ENCODE results near the gene MYBPC1. TPM values are rescaled to one million over a fixed set of nuclear protein-coding genes. Genes with fewer than 3 reads are reported as not detected.
A peak's percentile ranks its signal among the peaks of the same experiment; 100 is the strongest.

MYBPC1 gene
- total RNA-seq, 2 donors from 2014 or later = 171 to 302 TPM

- H3K4me1 ChIP-seq (replicated peaks) = no peaks in the 10 kb centered on the region
- H3K4me3 ChIP-seq = no peak overlapping the region
- TF ChIP-seq CTCF (IDR thresholded peaks at IDR 0.05) (no peak), POLR2AphosphoS5 (IDR thresholded peaks at IDR 0.05) (no peak), POLR2A (IDR thresholded peaks at IDR 0.05) (no peak)
- no peaks in the 10 kb centered on the region for H3K9me3 ChIP-seq
- 66% methylated on average over 1 of the region's 1 CpG for WGBS
- intact Hi-C loops (cut with DNase I) = loop anchor here (10.0 kb wide), 2 partner anchors 158 to 272 kb away; partner anchors contain the start of genes ARL1 and GNPTAB
- no peaks in the 10 kb centered on the region for H3K36me3 ChIP-seq
- DNase-seq (ENCODE audit: low spot score) = no peak
- no peaks in the 10 kb centered on the region for H3K27me3 ChIP-seq (replicated peaks; ENCODE audit: insufficient read depth)
- H3K27ac ChIP-seq = no peak overlapping the region
Measured at GRCh38 chr12:101563212-101563611, 31.6 kb upstream of the MYBPC1 start.

GRCh38 chr12:101564912-101565311, 29.9 kb upstream of the MYBPC1 start:
- no peaks in the 10 kb centered on the region for H3K4me1 ChIP-seq (replicated peaks)
- DNase-seq (ENCODE audit: low spot score) = no peak
- H3K9me3 ChIP-seq = no peaks in the 10 kb centered on the region
- intact Hi-C loops (cut with DNase I) = loop anchor here (5.0 to 10.0 kb wide), 3 partner anchors 160 to 270 kb away; partner anchors contain the start of genes ARL1 and GNPTAB
- H3K27ac ChIP-seq = no peak overlapping the region
- H3K36me3 ChIP-seq = no peaks in the 10 kb centered on the region
- TF ChIP-seq POLR2A (IDR thresholded peaks at IDR 0.05) (no peak), POLR2AphosphoS5 (IDR thresholded peaks at IDR 0.05) (no peak), CTCF (IDR thresholded peaks at IDR 0.05) (no peak)
- 47% methylated on average over 2 of the region's 2 CpGs for WGBS
- H3K27me3 ChIP-seq (replicated peaks; ENCODE audit: insufficient read depth) = no peaks in the 10 kb centered on the region
- no peak overlapping the region for H3K4me3 ChIP-seq

- Histone ChIP-seq H3K4me3 (no peak overlapping the region), H3K27me3 (replicated peaks; ENCODE audit: insufficient read depth) (no peaks in the 10 kb centered on the region), H3K9me3 (no peaks in the 10 kb centered on the region), H3K4me1 (replicated peaks) (no peaks in the 10 kb centered on the region), H3K27ac (no peak overlapping the region), H3K36me3 (no peaks in the 10 kb centered on the region)
- TF ChIP-seq CTCF (IDR thresholded peaks at IDR 0.05) (no peak), POLR2AphosphoS5 (IDR thresholded peaks at IDR 0.05) (no peak), POLR2A (IDR thresholded peaks at IDR 0.05) (no peak)
- intact Hi-C loops (cut with DNase I) = loop anchor here (5.0 to 10.0 kb wide), 3 partner anchors 162 to 268 kb away; partner anchors contain the start of genes ARL1 and GNPTAB
- WGBS = 58% methylated on average over 4 of the region's 4 CpGs
- DNase-seq (ENCODE audit: low spot score) = no peak
Measured at GRCh38 chr12:101566318-101566717, 28.5 kb upstream of the MYBPC1 start.

DNA sequence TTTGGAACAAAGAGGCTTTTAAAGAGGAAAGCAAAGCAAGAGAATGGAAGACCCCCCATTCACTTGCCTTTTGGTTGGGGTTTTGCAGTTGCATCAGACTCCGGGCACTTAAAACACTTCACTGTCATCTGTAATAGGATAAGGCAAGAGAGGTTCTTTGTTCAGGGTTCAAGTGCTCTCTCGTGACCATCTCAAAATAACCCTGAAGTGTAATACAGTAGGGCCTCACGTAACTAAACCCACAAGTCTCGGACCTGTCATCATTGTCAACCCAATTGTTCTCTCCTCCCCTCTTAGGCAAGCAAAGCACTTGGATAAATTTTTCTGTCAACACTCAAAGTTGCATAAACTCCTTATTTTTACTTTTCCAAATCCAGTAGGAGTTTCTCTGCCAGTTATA, 26.9 kb upstream of the MYBPC1 start:
- TF ChIP-seq POLR2A (IDR thresholded peaks at IDR 0.05) (no peak), CTCF (IDR thresholded peaks at IDR 0.05) (no peak), POLR2AphosphoS5 (IDR thresholded peaks at IDR 0.05) (no peak)
- no peak overlapping the region for H3K27ac ChIP-seq
- no peaks in the 10 kb centered on the region for H3K4me1 ChIP-seq (replicated peaks)
- WGBS = 72% methylated on average over 4 of the region's 4 CpGs
- intact Hi-C loops (cut with DNase I) = loop anchor here (5.0 to 10.0 kb wide), 3 partner anchors 163 to 267 kb away; partner anchors contain the start of genes ARL1 and GNPTAB
- no peaks in the 10 kb centered on the region for H3K36me3 ChIP-seq
- no peak overlapping the region for H3K4me3 ChIP-seq
- no peak for DNase-seq (ENCODE audit: low spot score)
- no peaks in the 10 kb centered on the region for H3K27me3 ChIP-seq (replicated peaks; ENCODE audit: insufficient read depth)
- no peaks in the 10 kb centered on the region for H3K9me3 ChIP-seq

- H3K4me1 ChIP-seq (replicated peaks) = no peaks in the 10 kb centered on the region
- H3K36me3 ChIP-seq = no peaks in the 10 kb centered on the region
- no peaks in the 10 kb centered on the region for H3K27me3 ChIP-seq (replicated peaks; ENCODE audit: insufficient read depth)
- TF ChIP-seq POLR2AphosphoS5 (IDR thresholded peaks at IDR 0.05) (peak; percentile 68), POLR2A (IDR thresholded peaks at IDR 0.05) (no peak), CTCF (IDR thresholded peaks at IDR 0.05) (peak in 3 of 4 experiments; percentile 38 to 62 (median 61))
- no peaks in the 10 kb centered on the region for H3K9me3 ChIP-seq
- H3K4me3 ChIP-seq = no peak overlapping the region
- DNase-seq (ENCODE audit: low spot score) = peak; percentile 17
- no peak overlapping the region for H3K27ac ChIP-seq
- 6% methylated on average over 2 of the region's 2 CpGs for WGBS
- intact Hi-C loops (cut with DNase I) = no loop called here
Measured at GRCh38 chr12:101570047-101570446, 24.7 kb upstream of the MYBPC1 start.

Measured in prostate gland (tissue), 2 donors.